WTC11 (cell line): ENCODE measurements around the gene TP53I3. TPM values are rescaled to one million over a fixed set of nuclear protein-coding genes. Genes with fewer than 3 reads are reported as not detected.

Experiments used
- ATAC-seq: fragments of 200-7000 bp; cut with Tn5 transposase; 2 replicates; pipeline ENCODE4 v1.10.0; 2021; ENCODE audit warnings: mild to moderate bottlenecking, moderate library complexity
- CTCF ChIA-PET: fragments of 300-600 bp; sonication (Branson Sonifier 250); formaldehyde crosslinking; loops from one replicate; lab custom pipeline; 2021; ENCODE audit warnings: antibody characterized with exemption; lab: Charles Lee
- POLR2A ChIA-PET: fragments of 350-600 bp; sonication (Branson Sonifier 250); formaldehyde crosslinking; loops from one replicate; lab custom pipeline; 2021; ENCODE audit warnings: antibody characterized with exemption; lab: Charles Lee
- DNase-seq: peaks from one replicate; pipeline ENCODE4 v3.0.0; 2021; ENCODE audit warnings: low spot score
- H3K27ac Mint-ChIP-seq: 2 replicates; pipeline ENCODE4 v1.8.0; 2021; ENCODE audit warnings: mixed read lengths
- H3K27me3 Mint-ChIP-seq: 2 replicates; pipeline ENCODE4 v1.8.0; 2021; ENCODE audit warnings: low read depth, mild to moderate bottlenecking, moderate library complexity, mixed read lengths
- H3K36me3 Mint-ChIP-seq: 2 replicates; pipeline ENCODE4 v1.8.0; 2021; ENCODE audit warnings: mixed read lengths
- H3K4me1 Mint-ChIP-seq: 2 replicates; pipeline ENCODE4 v1.8.0; 2022; ENCODE audit warnings: mixed read lengths
- H3K4me3 Mint-ChIP-seq: 2 replicates; pipeline ENCODE4 v1.8.0; 2021; ENCODE audit warnings: mild to moderate bottlenecking, moderate library complexity, mixed read lengths
- H3K9me3 Mint-ChIP-seq: 2 replicates; pipeline ENCODE4 v1.8.0; 2021; ENCODE audit warnings: mixed read lengths
- ATF1 ChIP-seq: sonication (generic); formaldehyde crosslinking; IDR thresholded peaks from 2 replicates; pipeline ENCODE4 v1.8.1; 2023; ENCODE audit warnings: mild to moderate bottlenecking, moderate library complexity, missing genetic modification reagents
- ATF3 ChIP-seq: sonication (generic); formaldehyde crosslinking; conservative IDR thresholded peaks from 2 replicates; pipeline ENCODE4 v1.8.1; 2022; ENCODE audit warnings: mild to moderate bottlenecking, missing genetic modification reagents
- CBFB ChIP-seq: sonication (generic); formaldehyde crosslinking; IDR thresholded peaks from 2 replicates; pipeline ENCODE4 v1.8.1; 2022; ENCODE audit warnings: mild to moderate bottlenecking, low read depth, missing genetic modification reagents
- CREM ChIP-seq: sonication (generic); formaldehyde crosslinking; IDR thresholded peaks from 2 replicates; pipeline ENCODE4 v1.8.1; 2022; ENCODE audit warnings: mild to moderate bottlenecking, missing genetic modification reagents, moderate library complexity
- E2F5 ChIP-seq: sonication (generic); formaldehyde crosslinking; IDR thresholded peaks from 2 replicates; pipeline ENCODE4 v1.8.1; 2022; ENCODE audit warnings: mild to moderate bottlenecking, moderate library complexity, missing genetic modification reagents
- GTF2I ChIP-seq: fragments of 250-450 bp; sonication (Bioruptor Pico); conservative IDR thresholded peaks from 2 replicates; pipeline ENCODE4 v1.4.0; 2021; ENCODE audit warnings: mild to moderate bottlenecking
- HMGXB4 ChIP-seq: sonication (generic); formaldehyde crosslinking; IDR thresholded peaks from 2 replicates; pipeline ENCODE4 v1.8.1; 2023; ENCODE audit warnings: mild to moderate bottlenecking, moderate library complexity, missing genetic modification reagents
- PRDM15 ChIP-seq: sonication (generic); formaldehyde crosslinking; IDR thresholded peaks from 2 replicates; pipeline ENCODE4 v1.8.0; 2022; ENCODE audit warnings: missing genetic modification reagents
- STAT6 ChIP-seq: sonication (generic); formaldehyde crosslinking; conservative IDR thresholded peaks from 2 replicates; pipeline ENCODE4 v1.8.1; 2023; ENCODE audit warnings: mild to moderate bottlenecking, low read depth, missing genetic modification reagents, moderate library complexity
- USF2 ChIP-seq: sonication (generic); formaldehyde crosslinking; IDR thresholded peaks from 2 replicates; pipeline ENCODE4 v1.8.1; 2023; ENCODE audit warnings: mild to moderate bottlenecking, missing genetic modification reagents, moderate library complexity
- ZBTB43 ChIP-seq: sonication (generic); formaldehyde crosslinking; IDR thresholded peaks from 2 replicates; pipeline ENCODE4 v1.8.1; 2023; ENCODE audit warnings: mild to moderate bottlenecking, missing genetic modification reagents
- ZNF317 ChIP-seq: sonication (generic); formaldehyde crosslinking; IDR thresholded peaks from 2 replicates; pipeline ENCODE4 v1.8.1; 2023; ENCODE audit warnings: low read depth, mild to moderate bottlenecking, moderate library complexity, missing genetic modification reagents, borderline replicate concordance
- ZNF423 ChIP-seq: fragments of 250-450 bp; sonication (Bioruptor Pico); IDR thresholded peaks from 2 replicates; pipeline ENCODE4 v2.1.2; 2022; ENCODE audit warnings: mild to moderate bottlenecking, moderate library complexity
- ZNF532 ChIP-seq: fragments of 250-450 bp; sonication (Bioruptor Pico); IDR thresholded peaks from 2 replicates; pipeline ENCODE4 v1.9.0; 2021; ENCODE audit warnings: mild to moderate bottlenecking, borderline replicate concordance
- total RNA-seq: library from RNA; stranded (reverse); gene quantifications from 3 replicates; pipeline ENCODE4 v1.2.3, GENCODE V29; 2021

Gene TP53I3
- total RNA-seq, 1 experiment from 2014 or later = 32.9 TPM

- ATAC-seq = peak; percentile 0; the same call in 1 of the 2 replicates
- H3K4me1 Mint-ChIP-seq = peaks cover 22% of the 10 kb centered on the region
Observed at GRCh38 chr2:24050041-24050979, 34.3 kb downstream of the TP53I3 start.

More at GRCh38 chr2:24050041-24050979, 34.3 kb downstream of the TP53I3 start:
- ChIA-PET CTCF (interaction anchor here (1.4 to 2.5 kb wide), 5 partner anchors 10 to 123 kb away, joined by 3 to 10 read pairs (median 5); partner anchors contain the start of genes ATAD2B and TP53I3), POLR2A (interaction anchor here (0.7 to 1.5 kb wide), 4 partner anchors 24 to 153 kb away, joined by 3 to 10 read pairs (median 3); no protein-coding TSS in a partner anchor)
- H3K36me3 Mint-ChIP-seq = peaks cover 8% of the 10 kb centered on the region; the same call in 1 of the 2 replicates
- no peak overlapping the region for H3K4me3 Mint-ChIP-seq
- no peaks in the 10 kb centered on the region for H3K27me3 Mint-ChIP-seq
- no peaks in the 10 kb centered on the region for H3K9me3 Mint-ChIP-seq
- no peak for TF ChIP-seq GTF2I (CRISPR knock-in tag)
- no peak for TF ChIP-seq CREM
- no peak for TF ChIP-seq ZNF532
- no peak for TF ChIP-seq ATF1 (CRISPR knock-in tag)
- TF ChIP-seq HMGXB4 (CRISPR knock-in tag) = peak; percentile 15; the same call in 1 of the 2 replicates
- no peak for TF ChIP-seq ZBTB43 (CRISPR knock-in tag)
- 0 out of 2 replicates have a peak, but pooled peaks have one; percentile 18 for TF ChIP-seq ZNF317 (CRISPR knock-in tag)
- TF ChIP-seq STAT6 (CRISPR knock-in tag) = no peak
- TF ChIP-seq CBFB (CRISPR knock-in tag) = no peak
- TF ChIP-seq E2F5 (CRISPR knock-in tag) = no peak
- no peak for TF ChIP-seq USF2
- TF ChIP-seq ZNF423 (CRISPR knock-in tag) = peak; percentile 81
- no peak for TF ChIP-seq ATF3 (CRISPR knock-in tag)
- peak; percentile 43; the same call in 1 of the 2 replicates for TF ChIP-seq PRDM15 (CRISPR knock-in tag)
- no peak overlapping the region for H3K27ac Mint-ChIP-seq
- DNase-seq = peak; percentile 56
